Thyroid gland (tissue), 4 donors: ENCODE data around the gene ATP23.

Experiments
- POLR2A ChIP-seq, 2 donors: fragments of 450-650 bp; IDR thresholded peaks; one replicate each; pipeline ENCODE4 v1.6.1; 2017; ENCODE audit warnings: antibody characterized with exemption in 2 of 2, mild to moderate bottlenecking in 2 of 2, moderate library complexity in 1 of 2
- TF ChIP-seq, protein P1 (sequence below), 6 experiments: fragments of 200-600 bp in 3 of 6; fragments of 450-650 bp in 3 of 6; sonication (generic) in 3 of 6; IDR thresholded peaks; one replicate each; pipeline ENCODE4 v1.5.1; 2016 to 2019; ENCODE audit warnings: antibody characterized with exemption in 6 of 6, mild to moderate bottlenecking in 2 of 6, inconsistent platforms in 1 of 6, moderate library complexity in 1 of 6

GRCh38 chr12:57935839-57936512 is 5.4 kb upstream of the ATP23 start:
- TF ChIP-seq, protein P1, sequence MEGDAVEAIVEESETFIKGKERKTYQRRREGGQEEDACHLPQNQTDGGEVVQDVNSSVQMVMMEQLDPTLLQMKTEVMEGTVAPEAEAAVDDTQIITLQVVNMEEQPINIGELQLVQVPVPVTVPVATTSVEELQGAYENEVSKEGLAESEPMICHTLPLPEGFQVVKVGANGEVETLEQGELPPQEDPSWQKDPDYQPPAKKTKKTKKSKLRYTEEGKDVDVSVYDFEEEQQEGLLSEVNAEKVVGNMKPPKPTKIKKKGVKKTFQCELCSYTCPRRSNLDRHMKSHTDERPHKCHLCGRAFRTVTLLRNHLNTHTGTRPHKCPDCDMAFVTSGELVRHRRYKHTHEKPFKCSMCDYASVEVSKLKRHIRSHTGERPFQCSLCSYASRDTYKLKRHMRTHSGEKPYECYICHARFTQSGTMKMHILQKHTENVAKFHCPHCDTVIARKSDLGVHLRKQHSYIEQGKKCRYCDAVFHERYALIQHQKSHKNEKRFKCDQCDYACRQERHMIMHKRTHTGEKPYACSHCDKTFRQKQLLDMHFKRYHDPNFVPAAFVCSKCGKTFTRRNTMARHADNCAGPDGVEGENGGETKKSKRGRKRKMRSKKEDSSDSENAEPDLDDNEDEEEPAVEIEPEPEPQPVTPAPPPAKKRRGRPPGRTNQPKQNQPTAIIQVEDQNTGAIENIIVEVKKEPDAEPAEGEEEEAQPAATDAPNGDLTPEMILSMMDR (IDR thresholded peaks at IDR 0.05) = no peak
- peak in 1 of 2 donors; percentile 64 for TF ChIP-seq POLR2A (IDR thresholded peaks at IDR 0.05)
